OCI-LY1 (cell line): ENCODE results near the gene JUP.

Experiments
- CTCF ChIP-seq: fragments of 200-600 bp; sonication (generic), shearing (Covaris generic); IDR thresholded peaks from 2 replicates; pipeline ENCODE4 v1.5.1; 2017; ENCODE audit warnings: mild to moderate bottlenecking, antibody characterized with exemption, low read length, moderate library complexity, mixed read lengths
- EZH2 ChIP-seq: fragments of 200-600 bp; sonication (generic), shearing (Covaris generic); IDR thresholded peaks from 2 replicates; pipeline ENCODE4 v1.8.0; 2017; ENCODE audit warnings: borderline replicate concordance, mixed run types, mild to moderate bottlenecking, antibody characterized with exemption, low read length, moderate library complexity, mixed read lengths

GRCh38 chr17:41739661-41740352 is 46.7 kb downstream of the JUP start:
- TF ChIP-seq CTCF: no peak
- TF ChIP-seq EZH2: no peak
